ENCODE results near the gene TRIM8. TPM values are rescaled to one million over a fixed set of nuclear protein-coding genes. Genes with fewer than 3 reads are reported as not detected.

TRIM8 gene
- total and polyA plus RNA-seq, 9 of the 15 experiments (the other 6 are each of a cell fraction or from before 2014, with no cell fraction given): 1.7 to 26.0 (median 9.1) TPM

- TF ChIP-seq TFE3 (CRISPR knock-in tag; IDR thresholded peaks at IDR 0.05) (no peak), ZFX (CRISPR knock-in tag; IDR thresholded peaks at IDR 0.05) (no peak), GTF2E2 (tag; IDR thresholded peaks at IDR 0.05) (no peak), NUFIP1 (IDR thresholded peaks at IDR 0.05; ENCODE audit: partially characterized antibody) (no peak)
These were observed 22.6 kb upstream of the TRIM8 start (continued) for GRCh38 chr10:102621443-102622325.

GRCh38 chr10:102624094-102624493 lies 20.2 kb upstream of the TRIM8 start:
- Histone ChIP-seq H3K4me2 (ENCODE audit: insufficient read depth, low read length) (no peak overlapping the region), H3K9me1 (ENCODE audit: control insufficient read depth, insufficient read depth, low read length) (no peaks in the 10 kb centered on the region), H3K9ac (ENCODE audit: insufficient read depth in 1 of 2, low read depth in 2 of 2, low read length in 2 of 2) (no peak overlapping the region), H3K36me3 (ENCODE audit: control insufficient read depth, insufficient read depth, low read length) (no peaks in the 10 kb centered on the region), H3K27ac (ENCODE audit: extremely low read depth, low read depth, low read length) (no peak overlapping the region), H3K4me3 (no peak overlapping the region), H3K9me3 (replicated peaks; ENCODE audit: control insufficient read depth, insufficient read depth, low read depth, low read length) (no peaks in the 10 kb centered on the region), H3K27me3 (ENCODE audit: control insufficient read depth in 2 of 2, insufficient read depth in 2 of 2, low read length in 2 of 2) (no peaks in the 10 kb centered on the region), H2AFZ (ENCODE audit: low read depth, low read length) (no peak overlapping the region), H4K20me1 (replicated peaks; ENCODE audit: control insufficient read depth, insufficient read depth, low read length) (no peaks in the 10 kb centered on the region), H3K79me2 (ENCODE audit: control insufficient read depth, insufficient read depth, low read length) (no peaks in the 10 kb centered on the region), H3K4me1 (replicated peaks in 1 of 2; ENCODE audit: control insufficient read depth in 2 of 2, insufficient read depth in 2 of 2, low read length in 2 of 2) (peaks cover 2 to 25% of the 10 kb centered on the region in 2 experiments; a peak in 3 of 5 replicates)
- ATAC-seq (no peak), DNase-seq (ENCODE audit: extremely low read depth in 1 of 4, low spot score in 3 of 4) (no peak), FAIRE-seq (no peak)
- no TSS peak for BruUV-seq (replicated peaks)
- in situ Hi-C loops (cut with MboI): loop anchor here (25.0 kb wide), 1 partner anchor 787 kb away; the partner anchor contains the start of gene KCNIP2
- ChIA-PET POLR2A (interaction anchor here (0.7 kb wide), 1 partner anchor 24 kb away, joined by 3 read pairs; no protein-coding TSS in a partner anchor), CTCF (ENCODE audit: low intra/inter-chr PET ratio) (no interaction called here)
- intact Hi-C loops (cut with micrococcal nuclease): no loop called here
- peak; percentile 92 for TF ChIP-seq ZNF75A (CRISPR knock-in tag; IDR thresholded peaks at IDR 0.05)
- no peak for TF ChIP-seq NFE2L1 (tag; IDR thresholded peaks at IDR 0.05; ENCODE audit: borderline replicate concordance, low read depth)
- 36% methylated on average over 3 of the region's 3 CpGs for WGBS (ENCODE audit: insufficient coverage, low coverage, missing lambda C conversion rate)
